Lower leg skin (tissue), 4 donors: Measurements from ENCODE around the gene KHK. TPM values are rescaled to one million over a fixed set of nuclear protein-coding genes. Genes with fewer than 3 reads are reported as not detected.
A peak's percentile ranks its signal among the peaks of the same experiment; 100 is the strongest.

ENCODE experiments used
- DNase-seq, 2 donors: peaks; one replicate each; pipeline ENCODE4 v3.0.0-alpha.2; 2019; ENCODE audit warnings: low spot score in 2 of 2
- H3K4me3 ChIP-seq: fragments of 200-600 bp; sonication (generic); 2 replicates; pipeline ENCODE4 v1.5.1; 2017; ENCODE audit warnings: mild to moderate bottlenecking, low read depth; ENCODE audit not compliant: poor library complexity, severe bottlenecking
- POLR2A ChIP-seq, 2 donors: fragments of 450-650 bp; IDR thresholded peaks; one replicate each; pipeline ENCODE4 v1.6.1; 2016 to 2017; ENCODE audit warnings: antibody characterized with exemption in 2 of 2, mild to moderate bottlenecking in 1 of 2, moderate library complexity in 1 of 2
- WGBS, 2 donors: methylation state at CpG; one replicate each; pipeline ENCODE4 v1.1.5; 2018; 5-methylcytosine and 5-hydroxymethylcytosine counted together
- intact Hi-C: fragments of 100-400 bp; cut with DNase I; formaldehyde crosslinking; loops from one replicate; pipeline ENCODE4 v1.15.0; 2023; ENCODE audit warnings: low total_unique reads
- total RNA-seq, 4 donors: library from RNA; depleted of rRNA; stranded (reverse); fragments of >200 nt; gene quantifications; one replicate each; pipeline ENCODE4 v1.1.0, GENCODE V29; 2016
- TF ChIP-seq, protein P1 (sequence below), 3 donors: fragments of 450-650 bp; IDR thresholded peaks; one replicate each; pipeline ENCODE4 v1.5.1; 2016; ENCODE audit warnings: antibody characterized with exemption in 3 of 3, mild to moderate bottlenecking in 3 of 3, moderate library complexity in 2 of 3

The KHK gene
- 10 to 100 TPM in 1 of 4 donors, 1 to 10 TPM in 3; 2.5 to 10.4 (median 3.3) TPM for total RNA-seq

DNA sequence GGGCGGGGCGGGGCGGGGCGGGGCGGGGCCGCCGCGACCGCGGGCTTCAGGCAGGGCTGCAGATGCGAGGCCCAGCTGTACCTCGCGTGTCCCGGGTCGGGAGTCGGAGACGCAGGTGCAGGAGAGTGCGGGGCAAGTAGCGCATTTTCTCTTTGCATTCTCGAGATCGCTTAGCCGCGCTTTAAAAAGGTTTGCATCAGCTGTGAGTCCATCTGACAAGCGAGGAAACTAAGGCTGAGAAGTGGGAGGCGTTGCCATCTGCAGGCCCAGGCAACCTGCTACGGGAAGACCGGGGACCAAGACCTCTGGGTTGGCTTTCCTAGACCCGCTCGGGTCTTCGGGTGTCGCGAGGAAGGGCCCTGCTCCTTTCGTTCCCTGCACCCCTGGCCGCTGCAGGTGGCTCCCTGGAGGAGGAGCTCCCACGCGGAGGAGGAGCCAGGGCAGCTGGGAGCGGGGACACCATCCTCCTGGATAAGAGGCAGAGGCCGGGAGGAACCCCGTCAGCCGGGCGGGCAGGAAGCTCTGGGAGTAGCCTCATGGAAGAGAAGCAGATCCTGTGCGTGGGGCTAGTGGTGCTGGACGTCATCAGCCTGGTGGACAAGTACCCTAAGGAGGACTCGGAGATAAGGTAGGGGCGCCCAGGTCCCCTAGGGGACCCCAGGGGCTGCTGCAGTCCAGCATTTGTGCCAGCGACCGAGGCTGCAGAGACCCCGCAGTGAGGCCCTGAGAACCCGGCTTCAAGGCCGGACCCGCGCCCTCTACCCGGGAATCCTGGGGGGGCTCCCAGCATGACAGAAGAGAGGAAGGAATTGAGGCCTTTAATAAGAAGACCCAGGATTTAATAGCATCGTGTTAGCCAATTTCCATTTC is at the start of gene KHK:
KHK (plus strand) TSS at position 49 of the 870 bp plus-strand sequence; CDS start at position 537, 488 bp downstream.
- WGBS, 2 donors: 12 to 23% methylated on average over 30 to 51 of the region's 54 CpGs
- intact Hi-C loops: no loop called here
- H3K4me3 ChIP-seq: peak within 1 kb of the TSS; percentile 44
- DNase-seq: peak in 1 of 2 donors; percentile 89
- TF ChIP-seq, protein P1, sequence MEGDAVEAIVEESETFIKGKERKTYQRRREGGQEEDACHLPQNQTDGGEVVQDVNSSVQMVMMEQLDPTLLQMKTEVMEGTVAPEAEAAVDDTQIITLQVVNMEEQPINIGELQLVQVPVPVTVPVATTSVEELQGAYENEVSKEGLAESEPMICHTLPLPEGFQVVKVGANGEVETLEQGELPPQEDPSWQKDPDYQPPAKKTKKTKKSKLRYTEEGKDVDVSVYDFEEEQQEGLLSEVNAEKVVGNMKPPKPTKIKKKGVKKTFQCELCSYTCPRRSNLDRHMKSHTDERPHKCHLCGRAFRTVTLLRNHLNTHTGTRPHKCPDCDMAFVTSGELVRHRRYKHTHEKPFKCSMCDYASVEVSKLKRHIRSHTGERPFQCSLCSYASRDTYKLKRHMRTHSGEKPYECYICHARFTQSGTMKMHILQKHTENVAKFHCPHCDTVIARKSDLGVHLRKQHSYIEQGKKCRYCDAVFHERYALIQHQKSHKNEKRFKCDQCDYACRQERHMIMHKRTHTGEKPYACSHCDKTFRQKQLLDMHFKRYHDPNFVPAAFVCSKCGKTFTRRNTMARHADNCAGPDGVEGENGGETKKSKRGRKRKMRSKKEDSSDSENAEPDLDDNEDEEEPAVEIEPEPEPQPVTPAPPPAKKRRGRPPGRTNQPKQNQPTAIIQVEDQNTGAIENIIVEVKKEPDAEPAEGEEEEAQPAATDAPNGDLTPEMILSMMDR (IDR thresholded peaks at IDR 0.05): no peak
- no peak for TF ChIP-seq POLR2A (IDR thresholded peaks at IDR 0.05)

DNA sequence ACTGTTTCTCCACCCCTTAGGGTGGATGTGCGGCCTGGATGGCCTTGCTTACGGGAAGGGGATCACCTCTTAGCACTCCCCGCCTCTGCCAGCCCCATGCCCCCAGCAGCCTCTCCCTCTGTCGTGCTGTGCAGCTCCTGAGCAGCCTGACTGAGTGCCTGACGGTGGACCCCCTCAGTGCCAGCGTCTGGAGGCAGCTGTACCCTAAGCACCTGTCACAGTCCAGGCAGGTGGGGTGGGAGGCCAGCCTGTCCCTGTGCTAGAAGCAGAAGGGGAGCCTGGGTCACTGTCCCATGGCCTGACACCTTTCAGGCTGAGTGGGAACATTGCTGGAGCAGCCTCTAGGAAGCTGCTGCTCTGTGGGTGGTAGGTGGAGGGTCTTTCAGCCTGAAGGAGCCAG is 48.6 kb upstream of the KHK start:
- H3K4me3 ChIP-seq: no peak overlapping the region
- TF ChIP-seq POLR2A (IDR thresholded peaks at IDR 0.05): no peak
- TF ChIP-seq, protein P1 (IDR thresholded peaks at IDR 0.05): no peak
- intact Hi-C loops: no loop called here
- DNase-seq: no peak
- WGBS, 2 donors: 95% methylated on average over 6 of the region's 6 CpGs

DNA sequence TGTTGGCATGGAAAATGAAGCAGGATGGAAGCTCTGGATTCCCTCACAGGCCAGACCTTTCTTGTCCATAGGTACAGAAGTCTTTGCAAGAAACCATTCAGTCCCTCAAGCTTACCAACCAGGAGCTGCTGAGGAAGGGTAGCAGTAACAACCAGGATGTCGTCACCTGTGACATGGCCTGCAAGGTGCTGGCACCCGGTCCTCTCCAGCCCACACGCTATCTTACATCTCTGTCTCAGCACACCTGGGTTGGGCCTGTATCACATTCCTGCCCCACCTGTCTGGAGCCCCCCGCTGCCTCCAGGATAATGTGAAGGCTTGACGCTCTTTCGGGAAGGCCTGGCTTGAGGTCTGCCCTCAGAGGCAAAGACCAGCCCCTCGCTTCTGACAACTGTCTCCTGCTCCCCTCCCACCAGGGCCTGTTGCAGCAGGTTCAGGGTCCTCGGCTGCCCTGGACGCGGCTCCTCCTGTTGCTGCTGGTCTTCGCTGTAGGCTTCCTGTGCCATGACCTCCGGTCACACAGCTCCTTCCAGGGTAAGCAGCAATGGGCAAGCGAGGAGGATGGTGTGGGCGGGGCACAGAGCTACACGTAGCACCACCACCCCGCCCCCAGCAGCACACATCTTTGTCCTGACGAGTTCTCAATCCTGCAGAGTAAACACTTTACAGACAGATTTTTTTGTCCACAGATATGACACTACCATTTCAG is 47.8 kb upstream of the KHK start:
- TF ChIP-seq POLR2A (IDR thresholded peaks at IDR 0.05): no peak
- TF ChIP-seq, protein P1 (IDR thresholded peaks at IDR 0.05): no peak
- DNase-seq: no peak
- H3K4me3 ChIP-seq: no peak overlapping the region
- 81 to 84% methylated on average over 17 of the region's 17 CpGs for WGBS, 2 donors
- intact Hi-C loops: no loop called here

DNA sequence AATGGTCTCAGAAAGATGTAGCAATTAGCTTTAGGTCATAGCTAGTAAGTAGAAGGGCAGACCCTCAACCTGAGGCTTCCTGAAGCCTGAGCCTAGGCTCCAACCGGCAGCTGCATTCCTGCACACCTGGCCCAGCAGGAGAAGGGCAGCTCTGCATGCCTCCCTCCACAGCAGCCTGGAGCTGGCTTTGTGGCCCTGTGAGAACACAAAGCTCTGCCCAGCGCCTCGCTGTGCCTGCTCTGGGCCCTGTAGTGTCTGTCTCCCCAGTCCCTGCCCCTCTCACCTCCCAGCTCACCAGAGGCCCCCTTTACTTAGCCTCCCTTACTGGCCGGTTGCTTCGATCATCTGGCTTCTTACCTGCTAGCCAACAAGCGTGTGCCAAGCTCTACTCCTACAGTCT is 47.1 kb upstream of the KHK start:
- 89 to 91% methylated on average over 6 of the region's 6 CpGs for WGBS, 2 donors
- no peak for DNase-seq
- intact Hi-C loops: no loop called here
- no peak overlapping the region for H3K4me3 ChIP-seq
- no peak for TF ChIP-seq POLR2A (IDR thresholded peaks at IDR 0.05)

DNA sequence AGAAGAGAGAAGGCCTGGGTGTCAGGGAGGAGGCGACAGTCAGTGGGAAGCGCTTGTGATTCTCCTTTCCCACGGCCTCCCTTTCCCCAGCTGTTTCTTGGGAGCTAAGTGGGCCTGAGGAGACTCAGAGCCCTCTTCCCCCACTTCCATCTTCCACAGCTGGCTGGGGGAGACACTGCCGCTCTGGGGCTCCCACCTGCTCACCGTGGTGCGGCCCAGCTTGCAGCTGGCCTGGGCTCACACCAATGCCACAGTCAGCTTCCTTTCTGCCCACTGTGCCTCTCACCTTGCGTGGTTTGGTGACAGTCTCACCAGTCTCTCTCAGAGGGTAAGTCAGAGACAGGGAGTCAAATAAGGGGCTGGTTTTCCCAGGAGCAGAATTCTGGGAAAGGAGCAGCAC is 46.7 kb upstream of the KHK start:
- no peak for DNase-seq
- TF ChIP-seq, protein P1 (IDR thresholded peaks at IDR 0.05): no peak
- TF ChIP-seq POLR2A (IDR thresholded peaks at IDR 0.05): no peak
- no peak overlapping the region for H3K4me3 ChIP-seq
- intact Hi-C loops: no loop called here
- WGBS, 2 donors: 90 to 96% methylated on average over 7 of the region's 7 CpGs

DNA sequence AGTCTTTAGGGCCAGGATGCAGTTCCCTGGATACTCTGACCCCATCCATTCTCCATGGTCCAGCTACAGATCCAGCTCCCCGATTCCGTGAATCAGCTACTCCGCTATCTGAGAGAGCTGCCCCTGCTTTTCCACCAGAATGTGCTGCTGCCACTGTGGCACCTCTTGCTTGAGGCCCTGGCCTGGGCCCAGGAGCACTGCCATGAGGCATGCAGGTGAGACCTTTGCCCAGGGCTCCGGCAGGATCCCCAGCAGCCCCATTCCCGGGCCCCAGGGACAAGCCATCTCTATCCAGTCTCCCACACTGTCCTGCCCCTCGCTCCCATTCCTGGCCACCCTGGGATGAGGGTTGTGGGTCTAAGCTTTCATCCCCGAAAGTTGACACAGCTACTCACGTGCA is 46.3 kb upstream of the KHK start:
- no peak for DNase-seq
- no peak overlapping the region for H3K4me3 ChIP-seq
- TF ChIP-seq, protein P1 (IDR thresholded peaks at IDR 0.05): no peak
- TF ChIP-seq POLR2A (IDR thresholded peaks at IDR 0.05): no peak
- intact Hi-C loops: no loop called here
- WGBS, 2 donors: 93 to 94% methylated on average over 8 of the region's 8 CpGs
